Measurements from ENCODE around the gene ELMO1.

The ELMO1 gene

DNA sequence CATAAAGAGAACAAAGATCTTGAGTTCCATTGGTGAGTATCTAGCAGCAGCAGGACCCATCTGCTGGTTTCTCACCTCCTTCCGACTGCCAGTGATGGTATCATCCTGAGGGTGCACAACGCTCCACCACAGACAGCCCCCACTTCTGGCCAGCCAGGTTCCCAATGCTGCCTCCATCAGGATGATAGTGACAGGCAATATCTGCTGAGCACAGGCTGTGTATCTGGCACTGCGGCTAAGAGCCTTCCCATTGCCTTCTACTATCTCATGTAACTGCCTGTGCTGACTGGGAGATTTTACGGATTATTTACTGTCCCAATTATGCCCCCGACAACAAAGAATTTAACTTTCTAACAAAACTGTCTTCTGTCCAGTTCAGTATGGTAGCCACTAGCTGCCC lies 372.0 kb downstream of the ELMO1 start:
- POLR2A ChIA-PET: no interaction called here
- CTCF ChIA-PET: no interaction called here
- DNase-seq (ENCODE audit: low read depth, low spot score): no peak
- TF ChIP-seq, protein P1, sequence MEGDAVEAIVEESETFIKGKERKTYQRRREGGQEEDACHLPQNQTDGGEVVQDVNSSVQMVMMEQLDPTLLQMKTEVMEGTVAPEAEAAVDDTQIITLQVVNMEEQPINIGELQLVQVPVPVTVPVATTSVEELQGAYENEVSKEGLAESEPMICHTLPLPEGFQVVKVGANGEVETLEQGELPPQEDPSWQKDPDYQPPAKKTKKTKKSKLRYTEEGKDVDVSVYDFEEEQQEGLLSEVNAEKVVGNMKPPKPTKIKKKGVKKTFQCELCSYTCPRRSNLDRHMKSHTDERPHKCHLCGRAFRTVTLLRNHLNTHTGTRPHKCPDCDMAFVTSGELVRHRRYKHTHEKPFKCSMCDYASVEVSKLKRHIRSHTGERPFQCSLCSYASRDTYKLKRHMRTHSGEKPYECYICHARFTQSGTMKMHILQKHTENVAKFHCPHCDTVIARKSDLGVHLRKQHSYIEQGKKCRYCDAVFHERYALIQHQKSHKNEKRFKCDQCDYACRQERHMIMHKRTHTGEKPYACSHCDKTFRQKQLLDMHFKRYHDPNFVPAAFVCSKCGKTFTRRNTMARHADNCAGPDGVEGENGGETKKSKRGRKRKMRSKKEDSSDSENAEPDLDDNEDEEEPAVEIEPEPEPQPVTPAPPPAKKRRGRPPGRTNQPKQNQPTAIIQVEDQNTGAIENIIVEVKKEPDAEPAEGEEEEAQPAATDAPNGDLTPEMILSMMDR (IDR thresholded peaks at IDR 0.05; ENCODE audit: insufficient read depth, low read length, missing control alignments): no peak
- no peak overlapping the region for H3K4me3 ChIP-seq (ENCODE audit: low read depth, low read length)

DNA sequence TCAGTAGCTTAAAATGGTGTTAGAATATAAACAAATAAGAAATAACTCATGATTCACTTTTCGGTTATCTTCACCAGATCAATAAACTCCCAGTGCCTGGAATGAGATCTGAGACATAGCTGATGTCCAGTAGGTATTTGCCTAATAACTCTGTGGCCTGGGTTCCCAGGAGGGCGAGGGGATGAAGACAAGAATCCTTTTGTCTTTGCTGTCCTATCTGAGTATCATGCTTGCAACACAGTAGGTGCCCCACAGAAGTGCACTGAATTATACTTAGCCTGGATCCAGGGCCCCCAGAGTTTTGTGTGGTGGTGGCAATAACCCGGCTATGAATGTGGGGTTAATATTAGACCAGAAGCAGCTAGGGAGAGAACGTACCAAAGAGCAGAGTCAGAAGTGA lies 374.3 kb downstream of the ELMO1 start:
- CTCF ChIA-PET: no interaction called here
- DNase-seq (ENCODE audit: low read depth, low spot score): no peak

DNA sequence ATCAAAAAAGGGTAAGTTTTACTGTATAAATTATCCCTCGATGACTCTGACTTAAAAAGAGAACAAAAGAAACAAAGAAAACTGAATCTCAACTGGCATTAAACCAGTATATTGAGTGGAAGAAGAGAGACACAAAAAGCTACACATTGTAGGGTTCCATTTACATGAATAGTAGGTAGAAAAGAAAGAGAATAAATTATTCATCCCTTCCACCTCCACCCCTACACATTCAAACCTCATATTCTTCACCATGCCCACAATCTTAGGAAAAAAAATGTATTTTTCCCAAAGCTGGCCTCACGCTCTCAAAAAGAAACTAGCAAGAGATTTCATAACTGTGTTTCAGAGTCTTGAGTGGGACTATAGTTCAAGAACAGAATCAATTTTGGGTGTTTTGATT lies 377.5 kb downstream of the ELMO1 start:
- DNase-seq (ENCODE audit: low read depth, low spot score): no peak
- TF ChIP-seq, protein P1 (IDR thresholded peaks at IDR 0.05; ENCODE audit: insufficient read depth, low read length, missing control alignments): no peak
- ChIA-PET CTCF (no interaction called here), POLR2A (no interaction called here)
- H3K4me3 ChIP-seq (ENCODE audit: low read depth, low read length): no peak overlapping the region

More for the DNA sequence above, 374.3 kb downstream of the ELMO1 start:
- no peak overlapping the region for H3K4me3 ChIP-seq (ENCODE audit: low read depth, low read length)
- TF ChIP-seq, protein P1 (IDR thresholded peaks at IDR 0.05; ENCODE audit: insufficient read depth, low read length, missing control alignments): no peak
- POLR2A ChIA-PET: no interaction called here

DNA sequence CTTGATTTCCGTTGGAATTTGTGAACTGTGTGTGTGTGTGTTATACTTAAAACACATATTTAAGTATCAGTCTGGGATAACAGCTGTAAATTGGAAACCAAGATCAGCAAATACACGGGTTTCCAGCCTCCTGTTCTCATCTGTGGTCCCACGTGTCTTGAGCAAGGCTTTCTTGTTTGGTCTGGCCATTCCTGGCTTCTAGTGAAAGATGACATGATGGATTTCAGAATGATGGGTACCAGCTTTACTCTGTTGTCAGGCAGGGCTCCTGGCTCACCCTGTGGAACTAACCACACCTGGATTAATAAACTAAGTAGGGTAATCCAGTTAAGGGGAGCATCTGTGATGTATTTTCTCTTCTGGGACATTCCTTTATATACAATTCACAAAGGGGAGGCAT lies 378.2 kb downstream of the ELMO1 start:
- TF ChIP-seq, protein P1 (IDR thresholded peaks at IDR 0.05; ENCODE audit: insufficient read depth, low read length, missing control alignments): no peak
- no peak for DNase-seq (ENCODE audit: low read depth, low spot score)
- no peak overlapping the region for H3K4me3 ChIP-seq (ENCODE audit: low read depth, low read length)
- ChIA-PET POLR2A (no interaction called here), CTCF (no interaction called here)

DNA sequence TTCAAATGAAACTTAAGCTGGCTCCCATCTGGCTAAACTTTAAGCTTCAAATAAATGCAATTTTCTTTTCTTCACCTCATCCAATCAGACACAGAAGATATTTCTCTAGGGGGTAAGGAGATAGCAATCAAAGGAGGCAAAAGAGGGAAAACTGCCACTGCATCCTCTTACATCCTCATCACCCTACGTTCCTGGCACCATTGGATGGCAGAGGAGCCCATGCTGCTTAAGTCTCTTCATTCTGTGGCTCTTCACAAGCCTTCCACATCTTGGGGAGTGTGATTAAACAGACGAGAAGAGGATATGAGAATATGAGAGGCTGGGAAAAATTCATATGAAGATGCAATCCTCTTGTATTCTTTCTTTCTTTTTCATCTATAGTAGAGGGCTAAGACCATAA lies 378.6 kb downstream of the ELMO1 start:
- TF ChIP-seq, protein P1 (IDR thresholded peaks at IDR 0.05; ENCODE audit: insufficient read depth, low read length, missing control alignments): no peak
- CTCF ChIA-PET: no interaction called here
- no peak overlapping the region for H3K4me3 ChIP-seq (ENCODE audit: low read depth, low read length)
- POLR2A ChIA-PET: no interaction called here
- no peak for DNase-seq (ENCODE audit: low read depth, low spot score)

DNA sequence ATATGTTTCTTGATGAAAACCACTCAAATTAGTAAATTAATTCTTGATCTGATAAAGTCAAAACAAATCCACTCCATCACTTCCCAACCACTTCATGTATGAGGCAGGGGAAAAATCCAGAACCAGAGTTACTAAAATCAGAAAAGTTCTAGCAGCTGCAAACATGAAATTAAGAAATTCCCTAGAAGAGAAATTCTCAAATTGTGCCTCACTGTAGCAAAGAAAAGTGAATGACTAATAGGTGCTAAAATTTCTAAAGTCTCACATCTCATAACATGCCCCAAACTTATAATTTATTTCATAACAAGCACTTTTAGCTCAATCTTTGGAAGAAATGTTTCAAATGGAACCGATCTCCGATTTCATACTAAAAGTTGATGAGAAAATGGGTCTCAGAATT lies 379.3 kb downstream of the ELMO1 start:
- POLR2A ChIA-PET: no interaction called here
- no peak for DNase-seq (ENCODE audit: low read depth, low spot score)
- TF ChIP-seq, protein P1 (IDR thresholded peaks at IDR 0.05; ENCODE audit: insufficient read depth, low read length, missing control alignments): no peak
- CTCF ChIA-PET: no interaction called here
- no peak overlapping the region for H3K4me3 ChIP-seq (ENCODE audit: low read depth, low read length)
